GM12878 (cell line): ENCODE data around the gene APOM. TPM values are rescaled to one million over a fixed set of nuclear protein-coding genes. Genes with fewer than 3 reads are reported as not detected.

Source experiments
- ATF3 ChIP-seq: IDR thresholded peaks from 2 replicates; pipeline ENCODE4 v1.6.1; 2011; ENCODE audit warnings: low read depth, mild to moderate bottlenecking, low read length, moderate library complexity, borderline replicate concordance; ENCODE audit errors: extremely low read depth
- ATF7 ChIP-seq: fragments of 450-650 bp; IDR thresholded peaks from 2 replicates; pipeline ENCODE4 v1.6.1; 2016; ENCODE audit warnings: low read depth, mild to moderate bottlenecking
- CBX3 ChIP-seq: fragments of 200-600 bp; sonication (generic); IDR thresholded peaks from 2 replicates; pipeline ENCODE4 v1.6.1; 2016; ENCODE audit warnings: low read depth, borderline replicate concordance
- MTA3 ChIP-seq: IDR thresholded peaks from 2 replicates; pipeline ENCODE4 v1.6.1; 2012; ENCODE audit warnings: low read length, inconsistent platforms, borderline replicate concordance
- MXI1 ChIP-seq: fragments of 150-350 bp; IDR thresholded peaks from 2 replicates; pipeline ENCODE4 v1.6.1; 2011; ENCODE audit warnings: low read depth, mild to moderate bottlenecking, inconsistent platforms, low read length, improper control_type of control experiment
- PAX5 ChIP-seq: IDR thresholded peaks from 2 replicates; pipeline ENCODE4 v1.6.1; 2011; ENCODE audit warnings: low read depth, low read length, borderline replicate concordance
- POLR2A ChIP-seq: IDR thresholded peaks from 2 replicates; pipeline ENCODE4 v1.6.1; 2011; ENCODE audit warnings: low read depth, mild to moderate bottlenecking, low read length
- RAD21 ChIP-seq: IDR thresholded peaks from 2 replicates; pipeline ENCODE4 v1.6.1; 2011; ENCODE audit warnings: mild to moderate bottlenecking, low read depth, low read length, moderate library complexity; ENCODE audit not compliant: insufficient read depth
- RFX5 ChIP-seq: IDR thresholded peaks from 2 replicates; pipeline ENCODE4 v1.6.1; 2011; ENCODE audit warnings: low read depth, low read length, improper control_type of control experiment
- SMAD5 ChIP-seq: IDR thresholded peaks from 2 replicates; pipeline ENCODE4 v1.6.1; 2016; ENCODE audit warnings: antibody characterized with exemption, low read depth
- SPI1 ChIP-seq: IDR thresholded peaks from 2 replicates; pipeline ENCODE4 v1.6.1; 2011; ENCODE audit warnings: low read depth, mild to moderate bottlenecking, low read length, moderate library complexity, borderline replicate concordance; ENCODE audit not compliant: insufficient read depth
- SRF ChIP-seq, 2 experiments: IDR thresholded peaks; 2 replicates each; pipeline ENCODE4 v1.6.1; 2011; ENCODE audit warnings: low read depth in 2 of 2, low read length in 2 of 2, mild to moderate bottlenecking in 1 of 2, moderate library complexity in 1 of 2
- ZBED1 ChIP-seq: IDR thresholded peaks from 2 replicates; pipeline ENCODE4 v1.6.1; 2016; ENCODE audit warnings: borderline replicate concordance
- ZBTB40 ChIP-seq: fragments of 450-650 bp; IDR thresholded peaks from 2 replicates; pipeline ENCODE4 v1.6.1; 2016; ENCODE audit warnings: mild to moderate bottlenecking, moderate library complexity, borderline replicate concordance
- ZNF274 ChIP-seq: IDR thresholded peaks from one replicate; pipeline ENCODE4 v1.8.0; 2011; ENCODE audit not compliant: insufficient read length, insufficient read depth
- ZNF384 ChIP-seq: IDR thresholded peaks from 2 replicates; pipeline ENCODE4 v1.6.1; 2012; ENCODE audit warnings: low read depth, mild to moderate bottlenecking, low read length, improper control_type of control experiment, borderline replicate concordance
- polyA plus RNA-seq, 11 experiments: library from polyadenylated mRNA; depleted of rRNA in 4 of 11; unstranded in 6 of 11; stranded (reverse) in 5 of 11; fragments of >200 nt; fragmentation: Nextera tagmentation in 4 of 11; fragmentation: Illumina TruSeq in 1 of 11; extraction: Ambion mirVana in 4 of 11; extraction: Trizol in 1 of 11; gene quantifications; 1 replicate in 1 of 11; 2 replicates in 10 of 11; pipeline versions ENCODE4 v1.2.1 to v1.2.3, GENCODE V29; 2011 to 2016; ENCODE audit warnings: inconsistent platforms in 2 of 11, missing spikeins in 2 of 11, low read depth in 1 of 11
- total RNA-seq, 4 experiments: library from RNA; depleted of rRNA in 3 of 4; stranded (reverse); fragments of >200 nt in 3 of 4; fragmentation: Illumina TruSeq in 1 of 4; extraction: Trizol in 1 of 4; gene quantifications; 2 replicates each; pipeline versions ENCODE4 v1.2.1 to v1.2.3, GENCODE V29; 2013 to 2021
- TF ChIP-seq, protein P1 (sequence below): fragments of 150-350 bp; IDR thresholded peaks from 2 replicates; pipeline ENCODE4 v1.6.1; 2014; ENCODE audit warnings: mild to moderate bottlenecking, low read depth, low read length
- TF ChIP-seq, protein P2 (sequence below): fragments of 450-650 bp; IDR thresholded peaks from 2 replicates; pipeline ENCODE4 v1.6.1; 2017; ENCODE audit warnings: low read depth, mild to moderate bottlenecking, moderate library complexity
- TF ChIP-seq, protein P3 (sequence below): fragments of 450-650 bp; IDR thresholded peaks from 2 replicates; pipeline ENCODE4 v1.6.1; 2018; ENCODE audit warnings: mild to moderate bottlenecking, low read depth, moderate library complexity; ENCODE audit not compliant: partially characterized antibody

The APOM gene
- total and polyA plus RNA-seq, 10 of the 15 experiments (the other 5 are each of a cell fraction or from before 2014, with no cell fraction given): 4.0 to 14.1 (median 7.1) TPM

DNA sequence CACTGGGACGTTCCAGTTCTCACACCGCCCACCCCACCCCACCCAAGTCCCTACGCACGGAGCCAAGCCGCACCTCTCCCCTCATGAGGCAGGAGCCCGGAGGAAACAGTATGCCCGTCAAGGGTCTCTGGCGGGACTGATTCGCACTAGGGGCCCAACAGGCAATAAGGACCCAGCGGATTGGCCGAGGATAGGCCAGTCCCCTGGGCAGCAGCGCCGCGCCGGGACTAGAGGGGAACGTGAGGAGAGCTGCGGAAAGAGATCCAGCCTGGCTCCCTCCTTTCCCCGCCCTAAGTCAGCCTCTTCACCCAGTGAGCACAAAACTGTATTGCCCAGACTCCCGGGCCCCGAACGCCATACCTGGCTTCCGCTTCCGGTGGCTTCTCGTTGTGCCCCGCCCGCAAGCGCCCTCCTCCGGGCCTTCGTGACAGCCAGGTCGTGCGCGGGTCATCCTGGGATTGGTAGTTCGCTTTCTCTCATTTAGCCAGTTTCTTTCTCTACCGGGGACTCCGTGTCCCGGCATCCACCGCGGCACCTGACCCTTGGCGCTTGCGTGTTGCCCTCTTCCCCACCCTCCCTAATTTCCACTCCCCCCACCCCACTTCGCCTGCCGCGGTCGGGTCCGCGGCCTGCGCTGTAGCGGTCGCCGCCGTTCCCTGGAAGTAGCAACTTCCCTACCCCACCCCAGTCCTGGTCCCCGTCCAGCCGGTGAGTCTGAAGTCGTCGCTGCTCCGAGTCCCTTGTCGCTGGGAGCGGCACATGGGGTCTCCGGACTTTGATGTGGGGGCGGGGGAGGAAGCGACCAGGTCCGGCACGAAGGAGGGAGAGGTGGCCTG, 10.0 kb downstream of the APOM start, which contains the start of gene CSNK2B (continued):
- TF ChIP-seq MXI1 (peak; percentile 37), MTA3 (no peak), POLR2A (peak; percentile 93), ATF3 (peak; percentile 54; the same call in 1 of the 2 replicates), SMAD5 (0 out of 2 replicates have a peak, but pooled peaks have one; percentile 61), SRF (IDR thresholded peaks at IDR 0.05; ENCODE audit: low read depth in 2 of 2, low read length in 2 of 2) (peak; percentile 90 to 94), ZNF384 (no peak), RAD21 (no peak), PAX5 (no peak), SPI1 (no peak; the same call in 1 of the 2 replicates), RFX5 (no peak), ZNF274 (no peak), ZBED1 (no peak), ATF7 (no peak), ZBTB40 (peak; percentile 94), CBX3 (no peak)
- TF ChIP-seq, protein P1, sequence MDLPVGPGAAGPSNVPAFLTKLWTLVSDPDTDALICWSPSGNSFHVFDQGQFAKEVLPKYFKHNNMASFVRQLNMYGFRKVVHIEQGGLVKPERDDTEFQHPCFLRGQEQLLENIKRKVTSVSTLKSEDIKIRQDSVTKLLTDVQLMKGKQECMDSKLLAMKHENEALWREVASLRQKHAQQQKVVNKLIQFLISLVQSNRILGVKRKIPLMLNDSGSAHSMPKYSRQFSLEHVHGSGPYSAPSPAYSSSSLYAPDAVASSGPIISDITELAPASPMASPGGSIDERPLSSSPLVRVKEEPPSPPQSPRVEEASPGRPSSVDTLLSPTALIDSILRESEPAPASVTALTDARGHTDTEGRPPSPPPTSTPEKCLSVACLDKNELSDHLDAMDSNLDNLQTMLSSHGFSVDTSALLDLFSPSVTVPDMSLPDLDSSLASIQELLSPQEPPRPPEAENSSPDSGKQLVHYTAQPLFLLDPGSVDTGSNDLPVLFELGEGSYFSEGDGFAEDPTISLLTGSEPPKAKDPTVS: no peak
- TF ChIP-seq, protein P2, sequence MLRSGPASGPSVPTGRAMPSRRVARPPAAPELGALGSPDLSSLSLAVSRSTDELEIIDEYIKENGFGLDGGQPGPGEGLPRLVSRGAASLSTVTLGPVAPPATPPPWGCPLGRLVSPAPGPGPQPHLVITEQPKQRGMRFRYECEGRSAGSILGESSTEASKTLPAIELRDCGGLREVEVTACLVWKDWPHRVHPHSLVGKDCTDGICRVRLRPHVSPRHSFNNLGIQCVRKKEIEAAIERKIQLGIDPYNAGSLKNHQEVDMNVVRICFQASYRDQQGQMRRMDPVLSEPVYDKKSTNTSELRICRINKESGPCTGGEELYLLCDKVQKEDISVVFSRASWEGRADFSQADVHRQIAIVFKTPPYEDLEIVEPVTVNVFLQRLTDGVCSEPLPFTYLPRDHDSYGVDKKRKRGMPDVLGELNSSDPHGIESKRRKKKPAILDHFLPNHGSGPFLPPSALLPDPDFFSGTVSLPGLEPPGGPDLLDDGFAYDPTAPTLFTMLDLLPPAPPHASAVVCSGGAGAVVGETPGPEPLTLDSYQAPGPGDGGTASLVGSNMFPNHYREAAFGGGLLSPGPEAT: peak; percentile 32; the same call in 1 of the 2 replicates
- TF ChIP-seq, protein P3, sequence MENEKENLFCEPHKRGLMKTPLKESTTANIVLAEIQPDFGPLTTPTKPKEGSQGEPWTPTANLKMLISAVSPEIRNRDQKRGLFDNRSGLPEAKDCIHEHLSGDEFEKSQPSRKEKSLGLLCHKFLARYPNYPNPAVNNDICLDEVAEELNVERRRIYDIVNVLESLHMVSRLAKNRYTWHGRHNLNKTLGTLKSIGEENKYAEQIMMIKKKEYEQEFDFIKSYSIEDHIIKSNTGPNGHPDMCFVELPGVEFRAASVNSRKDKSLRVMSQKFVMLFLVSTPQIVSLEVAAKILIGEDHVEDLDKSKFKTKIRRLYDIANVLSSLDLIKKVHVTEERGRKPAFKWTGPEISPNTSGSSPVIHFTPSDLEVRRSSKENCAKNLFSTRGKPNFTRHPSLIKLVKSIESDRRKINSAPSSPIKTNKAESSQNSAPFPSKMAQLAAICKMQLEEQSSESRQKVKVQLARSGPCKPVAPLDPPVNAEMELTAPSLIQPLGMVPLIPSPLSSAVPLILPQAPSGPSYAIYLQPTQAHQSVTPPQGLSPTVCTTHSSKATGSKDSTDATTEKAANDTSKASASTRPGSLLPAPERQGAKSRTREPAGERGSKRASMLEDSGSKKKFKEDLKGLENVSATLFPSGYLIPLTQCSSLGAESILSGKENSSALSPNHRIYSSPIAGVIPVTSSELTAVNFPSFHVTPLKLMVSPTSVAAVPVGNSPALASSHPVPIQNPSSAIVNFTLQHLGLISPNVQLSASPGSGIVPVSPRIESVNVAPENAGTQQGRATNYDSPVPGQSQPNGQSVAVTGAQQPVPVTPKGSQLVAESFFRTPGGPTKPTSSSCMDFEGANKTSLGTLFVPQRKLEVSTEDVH: peak; percentile 76
